B cell (primary cell): ENCODE data around the gene SAMD4B. TPM values are rescaled to one million over a fixed set of nuclear protein-coding genes. Genes with fewer than 3 reads are reported as not detected.
A peak's percentile ranks its signal among the peaks of the same experiment; 100 is the strongest.

Experiments
- ATAC-seq: fragments of 200-7000 bp; cut with Tn5 transposase; one replicate; pipeline ENCODE4 v1.10.0; 2021; ENCODE audit warnings: low read depth, mild to moderate bottlenecking, moderate number of reproducible peaks, moderate library complexity
- CTCF ChIA-PET: fragments of 350-600 bp; sonication (Branson Sonifier 250); formaldehyde crosslinking; loops from one replicate; lab custom pipeline; 2021; ENCODE audit warnings: antibody characterized with exemption, inconsistent platforms; lab: Charles Lee
- POLR2A ChIA-PET: fragments of 350-600 bp; sonication (Branson Sonifier 250); formaldehyde crosslinking; loops from one replicate; lab custom pipeline; 2021; ENCODE audit warnings: antibody characterized with exemption; lab: Charles Lee
- DNase-seq: peaks from one replicate; pipeline ENCODE4 v3.0.0; 2013
- H2AFZ ChIP-seq: 2 replicates; pipeline ENCODE4 v1.6.1; 2012; ENCODE audit warnings: mild to moderate bottlenecking, low read depth, low read length; ENCODE audit not compliant: insufficient read depth, poor library complexity, severe bottlenecking
- H3K27ac ChIP-seq, 2 donors: 1 replicate in 1 of 2; 2 replicates in 1 of 2; pipeline ENCODE4 v1.5.1; 2012 to 2013; ENCODE audit warnings: low read length in 2 of 2, mild to moderate bottlenecking in 2 of 2, moderate library complexity in 1 of 2
- H3K27me3 ChIP-seq, 4 experiments: fragments of 200-600 bp in 1 of 4; sonication (generic) in 1 of 4; replicated peaks in 1 of 4; 1 replicate in 2 of 4; 2 replicates in 2 of 4; pipeline versions ENCODE4 v1.6.1 to v1.7.0; 2013 to 2016; ENCODE audit warnings: low read length in 3 of 4, mild to moderate bottlenecking in 2 of 4, mixed read lengths in 1 of 4, moderate library complexity in 1 of 4; ENCODE audit not compliant: insufficient read depth in 4 of 4, control insufficient read depth in 3 of 4; ENCODE audit errors: control extremely low read depth in 1 of 4
- H3K36me3 ChIP-seq, 2 experiments: replicated peaks in 1 of 2; 1 replicate in 1 of 2; 2 replicates in 1 of 2; pipeline versions ENCODE4 v1.6.1 to v1.7.1; 2013; ENCODE audit warnings: low read length in 1 of 2; ENCODE audit not compliant: insufficient read depth in 2 of 2, control insufficient read depth in 1 of 2; ENCODE audit errors: control extremely low read depth in 1 of 2, extremely low read depth in 1 of 2
- H3K4me1 ChIP-seq, 2 donors: fragments of 200-600 bp in 1 of 2; sonication (generic) in 1 of 2; 1 replicate in 1 of 2; 2 replicates in 1 of 2; pipeline versions ENCODE4 v1.5.1 to v1.6.1; 2013 to 2017; ENCODE audit warnings: low read length in 2 of 2; ENCODE audit not compliant: control insufficient read depth in 2 of 2, insufficient read depth in 2 of 2
- H3K4me2 ChIP-seq: replicated peaks from 2 replicates; pipeline ENCODE3; 2012; ENCODE audit warnings: mild to moderate bottlenecking, low read depth, low read length; ENCODE audit not compliant: poor library complexity, severe bottlenecking
- H3K4me3 ChIP-seq, 5 experiments: fragments of 200-600 bp in 1 of 5; sonication (generic) in 1 of 5; 1 replicate in 3 of 5; 2 replicates in 2 of 5; pipeline versions ENCODE4 v1.5.1 to v1.7.0; 2011 to 2016; ENCODE audit warnings: low read length in 4 of 5, mild to moderate bottlenecking in 4 of 5, low read depth in 2 of 5, control low read depth in 1 of 5, moderate library complexity in 1 of 5; ENCODE audit not compliant: insufficient read depth in 1 of 5; ENCODE audit errors: control extremely low read depth in 1 of 5, extremely low read depth in 1 of 5
- H3K79me2 ChIP-seq: fragments of 200-600 bp; sonication (generic); one replicate; pipeline ENCODE4 v1.6.0; 2016; ENCODE audit warnings: low read length; ENCODE audit not compliant: control insufficient read depth, insufficient read depth
- H3K9ac ChIP-seq: fragments of 200-600 bp; sonication (generic); 2 replicates; pipeline ENCODE4 v1.6.1; 2017; ENCODE audit warnings: mild to moderate bottlenecking, low read length, moderate library complexity
- H3K9me3 ChIP-seq, 3 donors: one replicate each; pipeline versions ENCODE4 v1.6.1 to v1.7.1; 2013; ENCODE audit warnings: low read length in 2 of 3; ENCODE audit not compliant: control insufficient read depth in 2 of 3, insufficient read depth in 1 of 3; ENCODE audit errors: control extremely low read depth in 1 of 3
- H4K20me1 ChIP-seq: 2 replicates; pipeline ENCODE4 v1.6.0; 2012; ENCODE audit warnings: mild to moderate bottlenecking, low read length; ENCODE audit not compliant: insufficient read depth, control insufficient read depth, poor library complexity, severe bottlenecking
- H3K27ac Mint-ChIP-seq: one replicate; pipeline ENCODE4 v1.8.0; 2021; ENCODE audit warnings: mixed read lengths
- H3K27me3 Mint-ChIP-seq: one replicate; pipeline ENCODE4 v1.8.0; 2021; ENCODE audit warnings: mixed read lengths
- H3K4me1 Mint-ChIP-seq: one replicate; pipeline ENCODE4 v1.8.0; 2021; ENCODE audit warnings: mixed read lengths
- H3K4me3 Mint-ChIP-seq: one replicate; pipeline ENCODE4 v1.8.0; 2021; ENCODE audit warnings: mixed read lengths
- H3K9me3 Mint-ChIP-seq: one replicate; pipeline ENCODE4 v1.8.0; 2022; ENCODE audit warnings: mixed read lengths; ENCODE audit not compliant: insufficient read depth
- CTCF ChIP-seq: fragments of 200-600 bp; IDR thresholded peaks from one replicate; pipeline ENCODE4 v1.8.0; 2022; ENCODE audit warnings: antibody characterized with exemption, mild to moderate bottlenecking
- EZH2 ChIP-seq: IDR thresholded peaks from 2 replicates; pipeline ENCODE4 v1.6.1; 2012; ENCODE audit warnings: borderline replicate concordance, low read depth, mild to moderate bottlenecking, moderate library complexity, low read length; ENCODE audit not compliant: insufficient read depth, poor library complexity, severe bottlenecking
- WGBS: methylation state at CpG from one replicate; pipeline ENCODE4 v1.1.5; 2013; ENCODE audit warnings: missing lambda C conversion rate; ENCODE audit not compliant: insufficient coverage; 5-methylcytosine and 5-hydroxymethylcytosine counted together
- intact Hi-C: fragments of 100-400 bp; cut with micrococcal nuclease; formaldehyde crosslinking; loops from one replicate; pipeline ENCODE4 v1.10.0; 2022
- polyA plus RNA-seq: library from polyadenylated mRNA; depleted of rRNA; stranded (reverse); fragments of >200 nt; gene quantifications from 2 replicates; pipeline ENCODE4 v1.2.3, GENCODE V29; 2012
- total RNA-seq, 2 donors: library from RNA; stranded (reverse); fragments of 120-200 nt in 1 of 2; gene quantifications; 1 replicate in 1 of 2; 2 replicates in 1 of 2; pipeline versions ENCODE4 v1.2.3 to v1.2.4, GENCODE V29; 2013 to 2022

SAMD4B gene
- total and polyA plus RNA-seq, 2 donors (not counting 1 experiment from before 2014, with no cell fraction given): 87.3 to 90.0 TPM

GRCh38 chr19:39379865-39380396 lies 37.7 kb downstream of the SAMD4B start:
- H3K27me3 Mint-ChIP-seq: no peaks in the 10 kb centered on the region
- intact Hi-C loops: no loop called here
- 95% methylated on average over 12 of the region's 14 CpGs for WGBS
- Histone ChIP-seq H3K79me2 (no peaks in the 10 kb centered on the region), H3K9me3 (no peaks in the 10 kb centered on the region), H3K9ac (no peak overlapping the region), H3K4me2 (no peak overlapping the region), H3K27me3 (no peaks in the 10 kb centered on the region), H2AFZ (no peak overlapping the region), H3K36me3 (peaks cover 4 to 88% of the 10 kb centered on the region in 2 experiments), H4K20me1 (no peaks in the 10 kb centered on the region), H3K4me3 (no peak overlapping the region), H3K4me1 (peaks cover 0 to 1% of the 10 kb centered on the region in 2 donors), H3K27ac (no peak overlapping the region)
- DNase-seq (no peak), ATAC-seq (no peak)
- H3K27ac Mint-ChIP-seq: no peak overlapping the region
- no peak overlapping the region for H3K4me3 Mint-ChIP-seq
- TF ChIP-seq EZH2 (no peak), CTCF (no peak)
- CTCF ChIA-PET: no interaction called here
- peaks cover 1% of the 10 kb centered on the region for H3K4me1 Mint-ChIP-seq
- no peaks in the 10 kb centered on the region for H3K9me3 Mint-ChIP-seq
- POLR2A ChIA-PET: interaction anchor here (0.5 kb wide), 1 partner anchor 23 kb away, joined by 4 read pairs; no protein-coding TSS in a partner anchor

GRCh38 chr19:39380521-39381502 lies 38.6 kb downstream of the SAMD4B start:
- ATAC-seq (no peak), DNase-seq (no peak)
- H3K36me3 ChIP-seq: peaks cover 4 to 87% of the 10 kb centered on the region in 2 experiments
- H3K9me3 Mint-ChIP-seq: no peaks in the 10 kb centered on the region
- H4K20me1 ChIP-seq: no peaks in the 10 kb centered on the region
- no peak overlapping the region for H3K4me3 ChIP-seq
- ChIA-PET CTCF (interaction anchor here (0.6 kb wide), 1 partner anchor 258 kb away, joined by 3 read pairs; no protein-coding TSS in a partner anchor), POLR2A (interaction anchor here (0.5 kb wide), 1 partner anchor 22 kb away, joined by 4 read pairs; no protein-coding TSS in a partner anchor)
- no peak overlapping the region for H3K4me2 ChIP-seq
- intact Hi-C loops: no loop called here
- H3K9me3 ChIP-seq: no peaks in the 10 kb centered on the region
- H3K27ac Mint-ChIP-seq: peak overlapping the region; percentile 15
- H3K9ac ChIP-seq: no peak overlapping the region
- H3K79me2 ChIP-seq: no peaks in the 10 kb centered on the region
- TF ChIP-seq EZH2: no peak
- no peak for TF ChIP-seq CTCF
- H3K27ac ChIP-seq: no peak overlapping the region
- H3K4me3 Mint-ChIP-seq: no peak overlapping the region
- H3K4me1 ChIP-seq: peaks cover 0 to 6% of the 10 kb centered on the region in 2 donors
- H3K4me1 Mint-ChIP-seq: peaks cover 7% of the 10 kb centered on the region
- H3K27me3 Mint-ChIP-seq: no peaks in the 10 kb centered on the region
- H2AFZ ChIP-seq: no peak overlapping the region
- H3K27me3 ChIP-seq: no peaks in the 10 kb centered on the region
- 95% methylated on average over 15 of the region's 17 CpGs for WGBS
